Measurements from ENCODE around the gene CPTP. TPM values are rescaled to one million over a fixed set of nuclear protein-coding genes. Genes with fewer than 3 reads are reported as not detected.

The CPTP gene
- total RNA-seq, 1 experiment from 2014 or later = 52.2 TPM

- in situ Hi-C loops (cut with HindIII; ENCODE audit: low pct_unique_long_range_greater_than_20kb, low sequenced_read_pairs) = no loop called here
- Histone ChIP-seq H3K27ac (ENCODE audit: low read length) (no peak overlapping the region), H3K36me3 (ENCODE audit: control insufficient read depth, insufficient read depth, low read length) (no peaks in the 10 kb centered on the region), H3K27me3 (ENCODE audit: control insufficient read depth, insufficient read depth, low read length) (no peaks in the 10 kb centered on the region), H3K4me3 (ENCODE audit: low read depth in 2 of 2, low read length in 2 of 2) (no peak overlapping the region), H3K9me3 (ENCODE audit: control insufficient read depth, insufficient read depth, low read depth, low read length) (no peaks in the 10 kb centered on the region), H3K4me1 (ENCODE audit: control insufficient read depth, insufficient read depth, low read length) (peaks cover 12% of the 10 kb centered on the region)
- ATAC-seq (no peak), DNase-seq (ENCODE audit: low read depth, low spot score) (no peak)
- TSS peak; percentile 76 for BruUV-seq (replicated peaks)
- intact Hi-C loops (cut with micrococcal nuclease; ENCODE audit: unreplicated experiment) = no loop called here
- TF ChIP-seq TCF7L2 (IDR thresholded peaks at IDR 0.05; ENCODE audit: low read depth, low read length) = no peak
- TF ChIP-seq SIN3A (IDR thresholded peaks at IDR 0.05; ENCODE audit: borderline replicate concordance, insufficient read depth, low read depth, low read length) = no peak
- TF ChIP-seq REST (IDR thresholded peaks at IDR 0.05; ENCODE audit: insufficient read depth in 1 of 2, low read depth in 2 of 2, low read length in 1 of 2) = no peak
- no peak for TF ChIP-seq CTCF (IDR thresholded peaks at IDR 0.05)
- no peak for TF ChIP-seq POLR2AphosphoS5 (IDR thresholded peaks at IDR 0.05; ENCODE audit: low read depth, low read length)
- ChIA-PET CTCF (no interaction called here), POLR2A (no interaction called here)
Measured at GRCh38 chr1:1365875-1366698, 41.5 kb downstream of the CPTP start.

GRCh38 chr1:1366699-1367066 lies 42.1 kb downstream of the CPTP start:
- POLR2A ChIA-PET = no interaction called here
- intact Hi-C loops (cut with micrococcal nuclease; ENCODE audit: unreplicated experiment) = no loop called here

More at GRCh38 chr1:1366699-1367066, 42.1 kb downstream of the CPTP start:
- Histone ChIP-seq H3K36me3 (ENCODE audit: control insufficient read depth, insufficient read depth, low read length) (no peaks in the 10 kb centered on the region), H3K9me3 (ENCODE audit: control insufficient read depth, insufficient read depth, low read depth, low read length) (no peaks in the 10 kb centered on the region), H3K27me3 (ENCODE audit: control insufficient read depth, insufficient read depth, low read length) (no peaks in the 10 kb centered on the region), H3K4me1 (ENCODE audit: control insufficient read depth, insufficient read depth, low read length) (peaks cover 7% of the 10 kb centered on the region), H3K4me3 (ENCODE audit: low read depth in 2 of 2, low read length in 2 of 2) (no peak overlapping the region), H3K27ac (ENCODE audit: low read length) (no peak overlapping the region)
- CTCF ChIA-PET = no interaction called here
- ATAC-seq (no peak), DNase-seq (ENCODE audit: low read depth, low spot score) (no peak)
- in situ Hi-C loops (cut with HindIII; ENCODE audit: low pct_unique_long_range_greater_than_20kb, low sequenced_read_pairs) = no loop called here
- TF ChIP-seq CTCF (IDR thresholded peaks at IDR 0.05) = no peak
- TF ChIP-seq TCF7L2 (IDR thresholded peaks at IDR 0.05; ENCODE audit: low read depth, low read length) = no peak
- no peak for TF ChIP-seq SIN3A (IDR thresholded peaks at IDR 0.05; ENCODE audit: borderline replicate concordance, insufficient read depth, low read depth, low read length)
- TF ChIP-seq POLR2AphosphoS5 (IDR thresholded peaks at IDR 0.05; ENCODE audit: low read depth, low read length) = no peak
- TF ChIP-seq REST (IDR thresholded peaks at IDR 0.05; ENCODE audit: insufficient read depth in 1 of 2, low read depth in 2 of 2, low read length in 1 of 2) = no peak
- BruUV-seq (replicated peaks) = no TSS peak
